Cardiac fibroblast (primary cell): ENCODE data around the gene HPX.

Experiments used
- DNase-seq, 2 donors: peaks; one replicate each; pipeline versions ENCODE4 v3.0.0 to v3.0.0-alpha.2; 2010; ENCODE audit warnings: low read depth in 2 of 2
- H3K4me3 ChIP-seq, 2 donors: replicated peaks in 1 of 2; 1 replicate in 1 of 2; 2 replicates in 1 of 2; pipeline ENCODE4 v1.5.1; 2011; ENCODE audit warnings: low read depth in 2 of 2, low read length in 2 of 2, mild to moderate bottlenecking in 2 of 2, moderate library complexity in 1 of 2
- CTCF ChIP-seq: IDR thresholded peaks from one replicate; pipeline ENCODE4 v1.5.1; 2011; ENCODE audit warnings: low read depth, mild to moderate bottlenecking, low read length, inconsistent platforms

Gene HPX

DNA sequence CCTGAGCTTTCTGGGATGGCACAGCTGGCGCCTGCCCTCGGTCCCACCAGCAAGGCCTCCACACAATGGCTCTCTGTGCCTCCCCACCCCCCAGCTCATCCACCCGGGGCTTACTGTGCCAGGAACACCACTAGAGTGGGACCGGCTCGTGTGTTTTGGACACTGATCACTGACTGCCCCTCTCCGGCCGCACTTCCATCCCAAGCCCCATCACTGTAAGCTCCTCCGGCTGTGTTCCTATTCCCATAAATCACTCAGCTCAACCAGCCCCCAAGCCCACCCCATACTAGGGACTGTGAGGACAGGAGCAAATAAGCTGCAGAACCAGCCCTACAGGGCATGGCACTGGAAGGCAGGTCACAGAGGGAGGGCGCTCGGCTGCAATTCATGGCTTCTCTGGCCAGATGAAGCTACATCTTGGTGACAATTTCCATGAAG, 29.2 kb downstream of the HPX start:
- H3K4me3 ChIP-seq: no peak overlapping the region
- no peak for DNase-seq
- TF ChIP-seq CTCF: no peak

DNA sequence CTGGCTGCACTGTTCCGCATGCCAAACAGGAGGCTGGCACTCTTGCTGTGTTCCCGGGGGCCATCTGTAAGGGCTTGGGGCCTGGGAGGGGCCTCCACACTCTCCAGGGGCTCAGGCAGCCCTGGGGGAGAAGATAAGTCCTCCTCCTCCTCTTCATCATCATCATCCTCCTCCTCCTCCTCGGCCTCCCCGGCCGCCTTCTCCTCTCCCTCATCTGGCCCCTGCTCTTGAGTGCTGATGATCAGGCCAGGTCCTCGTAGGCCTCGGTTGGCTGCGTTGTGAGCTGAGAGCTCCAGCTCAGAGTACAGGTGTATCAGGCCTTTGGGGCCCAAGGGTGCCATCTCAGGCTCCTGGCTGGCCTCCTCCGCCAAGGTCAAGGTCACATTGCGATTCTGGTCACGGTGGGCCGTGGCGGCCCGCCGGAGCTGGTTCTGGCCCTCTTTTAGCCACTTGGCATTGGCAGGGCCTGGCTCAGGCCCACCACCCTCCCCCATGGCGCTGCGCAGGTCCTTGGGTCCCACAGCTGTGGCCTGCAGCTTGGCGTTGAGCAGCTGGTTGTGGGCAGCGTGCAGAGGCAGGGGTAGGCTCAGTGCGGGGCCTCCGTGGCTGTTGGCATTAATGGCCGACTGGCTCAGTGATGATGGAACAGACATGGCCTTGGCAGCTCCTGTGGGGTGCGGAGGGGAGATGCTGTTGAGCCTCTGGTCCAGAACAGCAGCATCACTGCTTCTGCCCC, 29.9 kb downstream of the HPX start:
- no peak overlapping the region for H3K4me3 ChIP-seq
- DNase-seq: no peak
- no peak for TF ChIP-seq CTCF

GRCh38 chr11:6406370-6406769, 34.4 kb downstream of the HPX start:
- no peak for TF ChIP-seq CTCF
- H3K4me3 ChIP-seq: no peak overlapping the region
- no peak for DNase-seq

DNA sequence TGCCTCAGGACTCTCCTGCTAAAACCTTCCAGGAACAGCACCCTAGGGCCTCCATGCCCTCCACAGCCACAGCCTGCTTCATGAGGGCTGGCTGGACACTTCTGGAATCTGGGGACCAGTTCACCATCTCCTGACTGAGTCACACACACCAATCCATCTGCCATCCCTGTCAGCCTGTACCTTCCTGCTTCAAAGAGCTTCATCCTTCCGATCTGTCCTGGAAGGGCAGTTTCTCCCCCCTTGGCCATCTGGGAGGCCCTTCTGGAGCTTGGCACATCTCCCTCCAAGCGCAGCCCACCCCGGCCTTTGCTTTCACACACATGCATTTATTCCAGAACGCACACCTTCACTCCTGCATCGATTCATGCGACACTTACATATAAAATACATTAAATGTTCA, 34.9 kb downstream of the HPX start:
- no peak for DNase-seq
- H3K4me3 ChIP-seq: no peak overlapping the region
- TF ChIP-seq CTCF: no peak

DNA sequence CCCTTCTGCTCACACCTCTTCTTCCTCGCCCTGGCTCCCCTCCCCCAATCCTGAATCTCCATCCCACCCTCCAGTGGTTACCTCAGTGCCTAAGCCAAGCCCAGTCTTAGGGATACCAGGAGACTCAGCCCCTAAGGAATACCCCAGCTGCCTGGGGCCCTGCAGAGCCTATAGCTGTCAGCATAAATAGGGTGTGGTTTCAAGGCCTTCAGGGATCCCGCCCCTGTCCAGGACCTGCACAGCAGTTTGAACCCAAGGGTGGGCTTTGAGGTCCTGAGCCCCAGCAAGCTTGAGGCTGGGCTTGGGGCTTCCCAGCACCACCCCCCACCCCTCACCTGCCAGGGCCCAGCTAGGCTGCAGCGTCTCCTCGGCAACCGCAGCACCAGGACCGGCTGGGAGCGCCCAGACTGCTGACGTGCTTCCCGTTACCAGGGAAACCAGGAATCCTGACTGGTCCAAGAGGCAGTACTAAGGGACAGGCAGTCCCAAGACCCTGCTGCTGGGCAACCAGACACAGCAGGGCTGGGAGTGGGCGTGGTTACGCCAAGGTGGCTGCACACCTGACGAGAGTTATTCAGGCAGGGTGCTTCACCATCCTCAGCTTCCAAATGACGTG, 35.6 kb downstream of the HPX start:
- no peak for TF ChIP-seq CTCF
- peak in 1 of 2 donors; percentile 12 for DNase-seq
- H3K4me3 ChIP-seq: no peak overlapping the region

DNA sequence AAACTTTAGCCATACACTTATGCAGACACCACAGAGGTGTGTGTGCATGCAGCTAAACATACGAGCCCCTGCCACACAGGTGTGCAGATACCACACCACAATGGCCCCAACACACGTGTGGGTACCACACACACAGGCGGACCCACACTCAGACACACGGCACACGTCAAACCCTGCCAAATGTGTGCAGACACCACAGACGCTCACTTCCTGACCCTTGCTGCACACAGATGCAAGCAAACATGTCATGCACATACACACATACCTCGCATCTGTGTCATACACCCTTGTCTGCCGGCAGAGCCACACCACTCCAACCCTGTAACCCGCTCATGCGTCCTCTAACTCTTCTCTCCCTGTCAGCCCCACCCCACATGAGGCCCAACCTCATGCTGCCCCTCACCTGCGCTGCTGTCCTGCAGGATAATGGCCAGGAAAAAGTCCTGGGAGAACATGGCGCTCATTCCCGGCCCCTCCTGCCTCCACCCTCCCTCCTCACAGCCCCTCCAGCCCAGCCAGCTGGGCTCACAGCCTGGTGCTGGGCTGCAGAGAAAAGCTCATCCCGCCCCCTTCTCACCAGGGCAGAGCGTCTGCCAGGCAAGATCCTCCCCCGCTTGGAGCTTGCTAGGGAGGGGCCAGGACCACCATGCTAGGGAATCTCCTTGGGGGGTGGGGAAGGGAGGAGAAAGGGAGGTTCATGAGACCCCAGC, 36.3 kb downstream of the HPX start:
- H3K4me3 ChIP-seq: no peak overlapping the region
- DNase-seq: peak in 1 of 2 donors; percentile 14
- no peak for TF ChIP-seq CTCF
